ENCODE measurements around the gene MMP19. TPM values are rescaled to one million over a fixed set of nuclear protein-coding genes. Genes with fewer than 3 reads are reported as not detected.
"Not testable (repeated sequence)": the region's sequence is repeated elsewhere in the genome, so short reads cannot be mapped to it uniquely, and the experiment has no call there.

MMP19 gene
- total RNA-seq, 1 donor from 2014 or later = not detected

- H3K36me3 Mint-ChIP-seq (ENCODE audit: unreplicated experiment) = no peaks in the 10 kb centered on the region
- H3K27ac Mint-ChIP-seq (ENCODE audit: unreplicated experiment) = no peak overlapping the region
- H3K4me1 Mint-ChIP-seq (ENCODE audit: low read depth, unreplicated experiment) = peaks cover 4% of the 10 kb centered on the region
- no peak overlapping the region for H3K4me3 Mint-ChIP-seq (ENCODE audit: unreplicated experiment)
- no peak for DNase-seq
- peaks cover 1% of the 10 kb centered on the region for H3K27me3 Mint-ChIP-seq (ENCODE audit: unreplicated experiment)
- no peak for TF ChIP-seq CTCF (IDR thresholded peaks at IDR 0.05; ENCODE audit: partially characterized antibody, unreplicated experiment)
- peaks cover 2% of the 10 kb centered on the region for H3K9me3 Mint-ChIP-seq (ENCODE audit: unreplicated experiment)
Measured at GRCh38 chr12:55843431-55843830, 695 bp upstream of the MMP19 start.

- H3K36me3 Mint-ChIP-seq (ENCODE audit: unreplicated experiment) = no peaks in the 10 kb centered on the region
Measured at GRCh38 chr12:55840581-55841351, 2.0 kb downstream of the MMP19 start.

GRCh38 chr12:55839345-55840140 lies 3.2 kb downstream of the MMP19 start:
- no peak for DNase-seq
- Mint-ChIP-seq H3K4me3 (ENCODE audit: unreplicated experiment) (no peak overlapping the region), H3K27ac (ENCODE audit: unreplicated experiment) (no peak overlapping the region), H3K36me3 (ENCODE audit: unreplicated experiment) (no peaks in the 10 kb centered on the region), H3K27me3 (ENCODE audit: unreplicated experiment) (peaks cover 6% of the 10 kb centered on the region), H3K4me1 (ENCODE audit: low read depth, unreplicated experiment) (no peaks in the 10 kb centered on the region), H3K9me3 (ENCODE audit: unreplicated experiment) (peaks cover 2% of the 10 kb centered on the region)
- TF ChIP-seq CTCF (IDR thresholded peaks at IDR 0.05; ENCODE audit: partially characterized antibody, unreplicated experiment) = no peak

More at GRCh38 chr12:55840581-55841351, 2.0 kb downstream of the MMP19 start:
- TF ChIP-seq CTCF (IDR thresholded peaks at IDR 0.05; ENCODE audit: partially characterized antibody, unreplicated experiment) = no peak
- peaks cover 1% of the 10 kb centered on the region for H3K27me3 Mint-ChIP-seq (ENCODE audit: unreplicated experiment)
- H3K4me3 Mint-ChIP-seq (ENCODE audit: unreplicated experiment) = no peak overlapping the region
- no peak overlapping the region for H3K27ac Mint-ChIP-seq (ENCODE audit: unreplicated experiment)
- H3K9me3 Mint-ChIP-seq (ENCODE audit: unreplicated experiment) = peaks cover 2% of the 10 kb centered on the region
- no peak for DNase-seq
- H3K4me1 Mint-ChIP-seq (ENCODE audit: low read depth, unreplicated experiment) = peaks cover 4% of the 10 kb centered on the region

DNA sequence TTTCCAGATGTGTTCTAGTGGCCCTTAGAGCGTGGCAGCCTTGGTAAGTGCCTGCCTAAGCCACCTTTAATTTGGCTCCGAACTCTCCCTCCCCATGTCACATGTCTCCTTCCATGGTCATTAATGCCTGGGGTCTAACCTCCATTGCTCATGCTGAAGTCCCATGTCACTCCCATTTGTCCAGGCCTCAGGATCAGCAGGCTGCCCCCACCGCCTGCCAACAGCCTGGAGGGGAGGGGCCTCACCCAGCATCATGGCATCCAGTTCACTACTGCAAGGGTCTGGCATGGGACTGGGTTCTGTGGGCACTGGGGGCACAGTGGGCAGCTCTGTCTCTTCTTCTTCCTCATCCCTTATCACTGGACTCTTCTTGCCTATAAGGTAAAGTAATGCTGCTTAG lies 4.4 kb downstream of the MMP19 start:
- Mint-ChIP-seq H3K27ac (ENCODE audit: unreplicated experiment) (no peak overlapping the region), H3K4me3 (ENCODE audit: unreplicated experiment) (no peak overlapping the region), H3K27me3 (ENCODE audit: unreplicated experiment) (peaks cover 6% of the 10 kb centered on the region), H3K36me3 (ENCODE audit: unreplicated experiment) (no peaks in the 10 kb centered on the region), H3K9me3 (ENCODE audit: unreplicated experiment) (peaks cover 2% of the 10 kb centered on the region), H3K4me1 (ENCODE audit: low read depth, unreplicated experiment) (no peaks in the 10 kb centered on the region)
- TF ChIP-seq CTCF (IDR thresholded peaks at IDR 0.05; ENCODE audit: partially characterized antibody, unreplicated experiment) = no peak
- no peak for DNase-seq

GRCh38 chr12:55834400-55834799 lies 8.3 kb downstream of the MMP19 start:
- not testable (repeated sequence) for DNase-seq; H3K4me1 Mint-ChIP-seq (ENCODE audit: low read depth, unreplicated experiment); H3K9me3 Mint-ChIP-seq (ENCODE audit: unreplicated experiment); H3K4me3 Mint-ChIP-seq (ENCODE audit: unreplicated experiment); H3K27ac Mint-ChIP-seq (ENCODE audit: unreplicated experiment); H3K36me3 Mint-ChIP-seq (ENCODE audit: unreplicated experiment)
- peaks cover 21% of the 10 kb centered on the region for H3K27me3 Mint-ChIP-seq (ENCODE audit: unreplicated experiment)
